NCI-H2196 (cell line): ENCODE measurements around the gene TCP11.

Experiments used
- DNase-seq: peaks from one replicate; lab custom pipeline; 2025; ENCODE audit not compliant: unreplicated experiment; lab: John Stamatoyannopoulos, UW

TCP11 gene

GRCh38 chr6:35141007-35141655, at the start of gene TCP11:
Gene TCP11, minus strand, starts transcription at chr6:35141339. Its CDS starts 469 bp downstream, at chr6:35140870.
- no peak for DNase-seq

GRCh38 chr6:35190306-35190705, 49.2 kb upstream of the TCP11 start:
- no peak for DNase-seq

- DNase-seq = no peak
Measured at GRCh38 chr6:35188886-35189285, 47.7 kb upstream of the TCP11 start.

- no peak for DNase-seq
Measured at GRCh38 chr6:35186571-35186970, 45.4 kb upstream of the TCP11 start.

- DNase-seq = no peak
Measured at GRCh38 chr6:35185971-35186370, 44.8 kb upstream of the TCP11 start.

GRCh38 chr6:35185302-35185681, 44.2 kb upstream of the TCP11 start:
- DNase-seq = no peak

GRCh38 chr6:35184580-35185301, 43.6 kb upstream of the TCP11 start:
- DNase-seq = no peak

GRCh38 chr6:35183935-35184334, 42.8 kb upstream of the TCP11 start:
- no peak for DNase-seq

GRCh38 chr6:35183281-35183680, 42.1 kb upstream of the TCP11 start:
- no peak for DNase-seq

- no peak for DNase-seq
Measured at GRCh38 chr6:35181933-35182612, 40.9 kb upstream of the TCP11 start.

GRCh38 chr6:35181308-35181932, 40.3 kb upstream of the TCP11 start:
- DNase-seq = no peak

GRCh38 chr6:35179901-35180535, 38.9 kb upstream of the TCP11 start:
- no peak for DNase-seq

- no peak for DNase-seq
Measured at GRCh38 chr6:35178932-35179832, 38.0 kb upstream of the TCP11 start.

GRCh38 chr6:35178012-35178411, 36.9 kb upstream of the TCP11 start:
- DNase-seq = no peak

- no peak for DNase-seq
Measured at GRCh38 chr6:35177596-35177995, 36.5 kb upstream of the TCP11 start.

GRCh38 chr6:35177157-35177556, 36.0 kb upstream of the TCP11 start:
- no peak for DNase-seq

- DNase-seq = no peak
Measured at GRCh38 chr6:35176301-35177024, 35.3 kb upstream of the TCP11 start.

GRCh38 chr6:35174501-35174900, 33.4 kb upstream of the TCP11 start:
- DNase-seq = no peak

- DNase-seq = no peak
Measured at GRCh38 chr6:35174088-35174434, 32.9 kb upstream of the TCP11 start.
